GM19351 (cell line): Measurements from ENCODE around the gene GJC2.
A peak's percentile ranks its signal among the peaks of the same experiment; 100 is the strongest.
"Not testable (repeated sequence)": the region's sequence is repeated elsewhere in the genome, so short reads cannot be mapped to it uniquely, and the experiment has no call there.

ENCODE experiments used
- ATAC-seq: cut with Tn5 transposase; IDR thresholded peaks from one replicate; pipeline ENCODE4 v1.9.1; 2021; ENCODE audit warnings: mild to moderate bottlenecking, moderate library complexity; ENCODE audit not compliant: unreplicated experiment

The GJC2 gene

DNA sequence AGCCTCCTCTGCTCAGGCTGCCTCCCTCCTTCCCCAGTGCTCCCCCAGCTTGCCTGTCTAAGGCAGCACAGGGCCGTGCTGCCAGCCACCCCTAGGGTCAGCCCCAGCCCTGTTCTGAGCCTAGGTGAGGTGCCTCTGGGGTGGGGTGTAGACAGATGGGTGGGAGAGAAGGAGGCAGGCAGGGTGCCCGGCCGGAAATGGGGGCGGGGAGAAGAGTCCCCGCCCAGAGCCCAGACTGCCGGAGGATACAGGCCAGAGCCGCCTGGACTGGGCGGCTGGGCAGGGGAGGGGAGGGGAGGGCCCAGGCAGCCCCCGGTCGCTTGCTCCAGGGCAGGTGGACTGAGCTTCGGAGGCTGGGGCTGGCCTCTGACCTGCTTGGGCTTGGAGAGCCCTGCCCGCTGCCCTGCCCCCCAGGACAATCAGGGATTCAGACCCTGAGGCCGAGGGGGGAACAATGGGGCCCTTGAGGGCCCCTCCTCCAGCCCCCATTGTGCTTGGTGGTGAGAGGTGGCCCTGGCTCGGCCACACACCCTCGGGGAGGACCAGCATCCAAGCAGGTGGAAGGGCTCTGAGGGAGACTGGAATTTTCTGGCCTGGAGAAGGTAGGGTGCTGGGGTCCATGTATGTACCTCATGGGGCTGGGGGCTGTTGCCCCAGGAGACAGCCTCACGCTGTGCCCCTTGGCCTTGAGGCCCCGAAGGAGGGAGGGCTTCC is at the start of gene GJC2:
GJC2 (plus strand) TSS at position 525 of the 714 bp plus-strand sequence. CDS start 7,829 bp downstream, outside the sequence.
- no peak for ATAC-seq

DNA sequence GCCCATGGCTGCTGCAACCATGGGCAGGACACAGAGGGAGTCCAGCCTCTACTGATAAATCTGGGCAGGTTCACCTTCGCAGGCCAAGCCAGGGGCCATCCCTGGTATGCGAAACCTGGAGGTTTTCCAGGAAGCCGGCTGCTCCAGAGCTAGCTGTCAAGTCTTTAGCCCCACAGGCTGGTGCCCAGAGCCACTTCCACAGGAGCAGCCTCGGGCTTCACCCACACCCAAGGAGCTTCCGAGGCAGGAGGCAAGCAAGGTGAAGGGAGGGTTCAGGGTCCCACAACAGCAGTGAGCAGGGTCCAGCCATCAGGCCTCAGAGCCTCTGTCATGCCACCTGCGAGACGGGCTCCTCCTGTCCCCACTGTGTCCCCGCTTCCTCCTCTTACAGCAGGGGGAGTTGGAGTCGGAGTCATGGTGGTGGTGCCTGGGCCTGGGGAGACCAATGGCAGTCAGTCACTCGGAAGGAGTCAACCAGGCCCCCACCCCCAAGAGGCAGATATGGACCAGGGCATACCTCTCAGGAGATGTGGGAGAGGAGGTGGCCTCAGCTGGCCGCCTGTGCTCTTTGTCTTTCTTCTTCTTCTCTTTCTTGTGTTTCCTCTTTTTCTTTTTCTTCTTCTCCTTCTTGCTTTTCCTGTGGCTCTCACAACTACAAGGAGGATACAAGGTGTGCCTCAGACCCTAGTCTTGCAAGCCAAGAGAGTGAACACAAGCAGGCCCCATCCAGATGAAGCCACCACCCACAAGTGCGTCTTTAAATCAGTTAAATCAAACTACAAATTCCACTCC is 48.7 kb upstream of the GJC2 start:
- ATAC-seq, result no peak

DNA sequence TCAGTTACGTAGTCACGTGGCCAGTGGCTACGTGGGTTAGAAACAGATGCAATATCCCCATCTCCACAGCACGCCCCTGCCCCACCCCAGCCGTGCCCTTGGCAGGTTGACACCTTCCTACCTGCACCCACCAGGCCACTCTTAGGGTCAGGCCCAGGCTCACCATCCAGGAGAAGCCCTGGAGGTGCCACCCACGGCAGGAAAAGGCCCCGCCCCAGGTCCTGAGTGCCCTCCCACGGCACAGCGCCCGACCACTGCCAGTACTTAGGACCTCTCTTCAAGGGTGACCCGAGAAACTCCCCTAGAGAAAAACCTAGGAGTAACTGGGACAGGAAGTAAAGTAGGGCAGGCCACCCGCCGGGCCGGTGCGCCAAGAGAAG is 48.1 kb upstream of the GJC2 start:
- ATAC-seq, result no peak

DNA sequence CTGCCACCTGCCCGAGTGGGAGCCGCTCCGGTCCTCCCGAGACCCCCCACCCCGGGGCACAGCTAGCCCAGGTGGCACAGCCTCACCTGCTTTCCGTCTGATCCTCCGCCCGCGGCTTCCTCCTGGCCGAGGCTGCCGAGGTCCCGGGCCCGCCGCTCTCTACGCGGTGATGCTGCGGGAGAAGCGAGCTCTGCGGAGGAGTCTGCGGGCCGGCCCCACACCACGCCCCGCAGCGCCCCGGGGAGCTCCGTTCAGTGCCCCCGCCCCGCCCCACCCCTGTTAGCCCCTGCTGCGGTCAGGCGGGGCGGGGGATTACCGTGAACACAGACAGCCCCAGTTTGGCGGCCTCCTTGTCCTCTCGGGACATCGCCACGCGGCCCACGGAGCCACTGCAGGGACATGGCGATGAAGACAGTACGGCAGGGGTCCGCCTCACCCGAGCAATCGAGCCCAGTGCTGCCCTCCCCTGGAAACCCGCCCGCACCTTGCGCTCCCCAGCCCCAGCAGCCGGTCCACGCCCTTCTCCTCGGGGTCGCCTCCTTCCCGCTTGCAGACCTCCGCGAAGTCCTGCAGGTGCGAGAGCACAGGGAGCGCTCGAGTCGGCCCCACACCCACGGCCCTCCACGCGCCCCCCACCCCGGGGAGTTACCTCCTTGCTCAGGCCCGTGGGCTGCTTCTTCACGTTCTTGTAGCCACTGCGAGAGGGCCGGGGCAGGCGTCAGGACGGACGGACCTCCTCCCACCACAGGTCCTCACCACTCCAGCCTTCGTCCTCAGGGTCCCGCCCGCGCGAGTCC is 47.5 kb upstream of the GJC2 start:
- ATAC-seq, result peak; percentile 31

DNA sequence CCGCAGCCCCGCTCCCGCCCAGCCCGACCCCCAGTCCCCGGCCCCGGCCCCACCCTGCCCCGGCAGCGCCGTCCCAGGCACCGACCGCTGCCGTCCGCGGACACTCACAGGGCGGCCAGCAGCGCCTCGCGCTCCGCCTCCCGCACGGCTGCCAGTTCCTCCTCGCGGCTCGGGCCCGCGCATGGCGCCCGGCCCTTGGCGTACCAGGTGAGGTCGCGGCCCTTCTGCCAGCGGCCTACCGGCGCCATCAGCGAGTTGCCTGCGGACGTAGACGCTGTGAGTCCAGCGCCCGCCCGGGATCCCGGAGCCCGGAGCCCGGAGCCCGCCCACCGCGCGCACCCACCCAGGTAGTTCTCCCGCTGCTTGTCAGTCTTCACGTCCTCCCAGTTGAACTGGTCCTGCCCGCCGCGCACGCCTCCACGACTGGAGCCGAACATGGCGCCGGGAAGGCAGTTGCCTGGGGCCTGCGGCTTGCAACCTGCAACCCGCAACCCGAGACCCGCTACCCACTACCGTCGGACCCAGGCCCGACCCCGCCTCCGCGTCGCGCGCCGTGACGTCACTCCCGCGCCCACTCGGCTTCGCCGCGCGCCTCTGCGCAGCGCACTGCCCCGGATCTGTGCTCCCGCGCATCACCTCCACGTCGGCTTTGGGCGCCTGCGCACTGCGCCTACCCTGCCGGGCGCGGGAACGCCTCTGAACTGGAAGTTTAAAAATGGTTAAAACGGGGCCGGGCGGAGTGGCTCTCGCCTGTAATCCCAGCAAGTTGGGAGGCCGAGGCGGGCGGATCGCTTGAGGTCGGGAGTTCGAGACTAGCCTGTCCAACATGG is 46.7 kb upstream of the GJC2 start, which contains the start of gene C1orf35:
C1orf35 (minus strand) TSS at position 535 of the 830 bp plus-strand sequence; CDS start at position 437, 98 bp downstream.
- ATAC-seq, result peak; percentile 71

DNA sequence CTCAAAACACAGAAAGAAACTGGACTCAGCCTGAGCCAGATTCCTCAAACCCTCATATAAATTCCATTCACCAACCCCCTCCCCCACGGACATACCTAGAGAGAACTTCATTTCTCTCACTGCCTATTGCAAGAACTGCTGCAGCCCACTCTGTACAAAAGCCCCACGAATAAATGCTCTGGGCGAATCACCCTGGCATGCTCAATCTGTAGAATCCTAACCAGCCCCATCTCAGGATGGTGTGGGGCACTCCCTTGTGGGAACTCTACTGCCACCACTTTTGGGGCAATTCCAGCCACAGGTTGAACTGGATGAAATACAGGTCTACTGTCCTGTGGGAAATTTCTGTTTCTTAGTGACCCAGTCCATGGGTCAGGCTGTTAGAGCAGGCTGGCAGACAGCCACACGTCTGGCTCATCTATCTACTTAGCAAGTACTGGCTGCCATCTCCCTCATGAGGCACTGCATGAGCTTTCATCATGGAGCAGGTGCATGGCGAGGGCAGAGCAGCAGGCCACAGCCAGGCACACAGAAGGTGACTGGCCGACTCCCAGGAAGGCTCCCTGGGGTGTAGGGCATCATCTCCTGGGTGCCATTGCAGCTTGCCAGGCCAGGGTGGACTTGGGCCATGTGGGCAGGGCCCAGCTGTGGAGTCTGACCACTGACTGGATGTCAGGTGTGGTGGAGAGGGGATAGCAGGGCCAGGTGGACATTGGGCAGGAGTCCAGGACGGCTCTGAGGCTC is 45.0 kb upstream of the GJC2 start:
- ATAC-seq, result no peak

DNA sequence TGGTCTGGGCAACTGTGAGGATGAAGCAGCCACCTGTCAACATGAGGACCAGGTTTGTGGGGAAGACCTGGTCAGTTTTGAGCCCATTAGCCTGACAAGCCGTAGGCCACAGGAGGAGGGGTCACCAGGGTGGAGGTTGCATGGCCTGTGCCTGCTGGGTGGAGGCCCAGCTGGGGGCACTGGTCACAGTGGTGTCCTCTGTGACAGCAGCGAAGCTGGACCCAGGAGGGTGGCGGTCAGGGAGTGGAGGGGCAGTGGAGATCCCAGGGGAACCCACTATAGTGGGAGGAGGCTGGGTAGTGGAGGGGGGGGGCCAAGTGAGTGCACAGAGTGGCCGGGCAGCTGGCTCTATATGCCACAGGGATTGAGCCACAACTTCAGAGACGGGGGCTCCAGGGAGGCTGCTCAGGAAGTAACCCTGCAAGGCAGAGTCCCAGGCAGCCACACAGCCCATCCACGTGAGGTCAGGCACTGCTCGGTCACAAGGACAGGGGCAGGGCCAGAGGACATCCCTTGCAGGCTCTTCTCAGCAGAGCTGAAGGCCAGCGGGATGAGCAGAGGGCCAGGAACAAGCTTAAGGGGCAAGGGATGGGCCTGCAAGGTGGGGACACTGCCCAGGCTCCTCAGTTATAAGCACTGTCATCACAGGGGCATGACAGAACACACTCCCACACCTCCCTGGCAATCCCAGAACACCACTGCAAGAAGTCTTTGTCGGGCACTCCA is 44.3 kb upstream of the GJC2 start:
- no peak for ATAC-seq

DNA sequence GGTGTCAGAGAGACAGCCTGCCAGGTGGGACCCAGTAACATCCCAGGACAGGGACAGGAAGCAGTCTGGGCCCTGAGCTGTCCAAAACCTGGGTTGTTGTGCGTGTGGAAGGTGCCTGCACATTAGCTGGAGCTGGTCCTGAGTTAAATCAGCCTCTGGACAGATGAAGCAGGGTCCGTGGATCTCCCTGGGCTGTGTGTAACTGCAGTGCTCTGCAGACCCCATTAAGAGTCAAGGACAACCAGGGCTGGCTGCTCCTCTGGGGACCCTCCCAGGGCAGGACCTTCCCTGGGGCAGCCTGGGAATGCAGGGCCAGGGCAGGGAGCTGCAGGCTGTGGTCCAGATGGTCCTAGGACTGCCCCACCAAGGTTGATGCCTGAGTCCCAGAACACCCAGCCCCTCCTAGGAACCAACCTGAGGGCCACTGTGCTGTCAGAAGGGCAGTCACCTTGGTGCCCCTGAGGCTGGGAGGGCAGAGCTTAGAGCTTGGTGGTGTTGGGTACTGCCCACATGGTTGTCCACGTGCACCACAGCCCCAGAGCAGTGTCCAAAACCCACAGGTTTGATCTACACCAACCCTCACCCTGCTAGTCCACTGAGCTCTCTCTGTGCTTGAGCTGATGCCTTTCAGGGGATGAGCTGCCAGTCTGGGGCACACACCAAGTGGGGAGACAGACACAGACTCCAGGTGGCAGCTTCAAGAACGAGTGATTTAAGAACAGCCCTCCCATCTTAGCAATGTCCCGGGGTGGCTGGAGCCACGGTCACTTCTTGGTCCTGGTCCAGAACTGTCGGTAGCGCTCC is 43.5 kb upstream of the GJC2 start:
- ATAC-seq, result no peak

DNA sequence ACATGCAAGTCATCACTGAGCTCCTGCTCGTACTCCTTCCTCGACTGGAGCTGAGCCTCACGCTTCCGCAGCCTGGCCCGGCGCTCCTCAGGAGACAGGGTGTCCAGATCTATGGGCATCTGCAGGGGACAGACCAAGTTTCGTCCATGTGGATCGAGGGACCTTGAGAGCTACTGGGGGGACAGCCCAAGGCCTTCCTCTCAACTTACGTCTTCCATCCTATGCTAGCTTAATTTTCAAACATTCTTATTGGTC is 43.0 kb upstream of the GJC2 start:
- no peak for ATAC-seq

DNA sequence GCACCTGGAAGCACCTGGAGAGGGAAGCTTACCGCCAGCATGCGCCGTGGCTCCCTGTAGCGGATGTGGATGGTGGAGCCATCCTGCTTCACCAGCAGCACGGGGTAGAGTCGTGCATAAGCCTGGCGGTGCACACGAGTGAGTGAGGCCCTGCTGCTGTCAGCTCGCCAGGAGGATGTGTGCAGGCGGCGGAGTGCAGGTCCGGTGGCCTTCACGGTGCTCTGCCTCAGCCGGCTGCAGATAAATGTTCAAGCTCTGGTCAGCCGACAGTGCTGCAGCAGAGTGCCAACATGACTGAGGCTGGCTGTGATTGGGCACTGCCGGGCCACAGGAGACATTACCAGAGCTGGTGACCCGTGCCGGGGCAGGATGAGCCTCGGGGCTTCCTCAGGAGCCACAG is 42.1 kb upstream of the GJC2 start:
- ATAC-seq, result no peak

DNA sequence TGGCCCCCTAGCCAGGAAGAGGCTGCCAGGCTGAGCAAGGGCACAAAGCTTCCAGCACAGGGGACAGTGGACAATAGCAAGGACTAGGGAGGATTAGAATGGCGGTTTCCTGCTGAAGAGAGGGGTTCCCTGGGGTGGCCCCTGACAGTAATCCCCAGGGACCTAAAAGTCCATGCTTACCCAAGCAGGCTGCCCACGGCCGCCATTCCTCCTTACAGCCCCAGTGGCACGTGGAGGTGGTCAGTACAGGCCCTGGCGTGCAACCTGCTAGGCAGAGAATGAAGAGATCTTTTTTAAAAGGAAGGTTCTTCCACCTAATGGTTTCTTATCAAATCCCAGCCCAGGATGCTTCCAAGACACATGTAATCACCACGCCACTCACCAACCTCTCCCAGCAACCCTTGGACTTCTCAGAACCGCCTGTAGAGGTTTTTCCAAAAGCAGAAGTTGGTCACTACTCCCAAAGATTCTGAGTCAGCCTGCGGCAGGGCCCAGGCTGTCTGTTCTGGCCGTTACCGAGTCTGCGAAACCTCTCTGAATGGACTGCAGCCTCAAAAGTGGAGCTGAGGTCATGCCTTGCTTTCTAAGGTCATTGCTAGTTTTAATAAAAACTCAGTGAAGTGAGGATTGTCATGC is 41.6 kb upstream of the GJC2 start:
- ATAC-seq, result no peak

DNA sequence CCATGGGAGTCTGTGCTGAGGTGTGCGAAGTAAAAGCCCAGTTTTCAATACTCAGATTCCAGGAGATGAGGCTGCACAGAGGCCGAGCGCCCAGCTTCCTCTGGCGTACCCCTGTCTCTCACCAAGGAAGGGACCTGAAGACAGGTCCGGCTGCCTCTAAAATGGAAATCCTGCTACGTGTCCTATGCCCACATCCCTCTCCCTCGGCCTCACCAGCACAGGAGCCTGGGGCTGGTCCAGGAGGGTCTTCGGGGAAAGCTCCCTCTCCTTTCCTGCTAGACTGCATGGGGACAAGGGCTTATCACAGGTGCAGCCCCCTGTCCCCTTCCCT is 41.0 kb upstream of the GJC2 start:
- ATAC-seq, result no peak

DNA sequence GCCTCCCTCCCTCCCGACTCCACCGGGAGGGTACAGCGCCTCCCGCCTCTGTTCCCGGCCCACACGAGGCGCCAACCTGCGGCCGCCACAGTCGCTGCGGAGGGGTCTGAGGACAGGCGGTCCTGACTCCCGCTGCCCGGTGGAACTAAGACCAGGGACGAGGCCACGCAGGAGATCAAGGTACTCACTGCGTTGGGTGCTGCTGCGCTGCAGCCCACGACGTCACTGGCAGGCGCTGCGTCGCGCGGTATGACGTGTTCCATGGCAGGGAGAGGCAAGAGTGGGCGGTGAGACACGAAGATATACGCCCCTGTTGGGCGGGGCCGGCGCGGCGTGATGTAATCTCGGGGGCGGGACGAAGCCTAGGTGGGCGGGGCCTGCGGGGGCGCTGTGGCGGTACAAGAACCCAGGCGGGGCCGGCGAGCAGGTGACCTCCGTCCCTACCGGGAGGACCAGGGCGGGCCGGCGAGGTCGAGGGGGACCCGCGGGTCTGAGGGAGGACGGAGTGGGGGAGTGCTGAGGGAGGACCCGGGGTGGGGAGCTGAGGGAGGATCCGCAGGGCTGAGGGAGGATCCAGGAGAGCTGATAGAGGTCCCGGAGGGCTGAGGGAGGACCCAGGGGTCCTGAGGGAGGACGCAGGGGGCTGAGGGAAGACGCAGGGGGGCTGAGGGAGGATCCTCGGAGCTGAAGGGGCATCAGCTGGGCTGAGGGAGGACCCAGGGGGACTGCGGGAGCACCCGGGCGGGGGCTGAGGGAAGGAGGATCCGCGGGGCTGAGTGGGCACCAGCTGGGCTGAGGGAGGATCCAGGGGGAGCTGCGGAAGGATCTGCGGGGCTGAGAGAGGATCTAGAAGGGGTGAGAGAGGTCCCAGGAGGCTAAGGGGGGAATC is 40.4 kb upstream of the GJC2 start, which contains the start of gene MRPL55:
MRPL55 (minus strand) TSS at position 227 of the 889 bp plus-strand sequence. CDS start 1,039 bp downstream, outside the sequence.
- ATAC-seq, result peak; percentile 88

DNA sequence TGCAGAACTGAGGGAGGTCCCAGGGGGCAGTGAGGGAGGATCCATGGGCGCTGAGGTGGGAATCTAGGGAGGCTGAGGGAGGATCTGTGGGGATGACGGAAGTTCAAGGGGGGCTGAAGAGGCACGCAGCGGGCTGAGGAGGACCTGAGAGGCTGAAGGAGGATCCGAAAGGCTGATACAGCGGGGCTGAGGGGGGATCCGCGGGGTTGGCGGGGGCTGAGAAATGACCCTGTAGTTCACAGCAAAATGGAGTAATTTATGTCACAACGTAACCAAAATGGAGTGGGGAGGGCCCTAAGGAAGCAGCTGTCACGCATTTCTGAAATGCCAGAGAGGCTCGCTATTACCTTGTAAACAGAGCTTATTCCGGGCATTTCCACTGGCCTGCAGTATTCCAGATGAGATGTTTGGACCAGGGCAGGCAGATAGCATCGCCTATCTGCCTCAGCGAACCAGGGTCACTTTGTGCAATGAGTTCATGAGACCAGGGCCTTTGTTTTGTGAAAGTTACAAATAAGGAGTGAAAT is 39.7 kb upstream of the GJC2 start:
- ATAC-seq, result no peak

DNA sequence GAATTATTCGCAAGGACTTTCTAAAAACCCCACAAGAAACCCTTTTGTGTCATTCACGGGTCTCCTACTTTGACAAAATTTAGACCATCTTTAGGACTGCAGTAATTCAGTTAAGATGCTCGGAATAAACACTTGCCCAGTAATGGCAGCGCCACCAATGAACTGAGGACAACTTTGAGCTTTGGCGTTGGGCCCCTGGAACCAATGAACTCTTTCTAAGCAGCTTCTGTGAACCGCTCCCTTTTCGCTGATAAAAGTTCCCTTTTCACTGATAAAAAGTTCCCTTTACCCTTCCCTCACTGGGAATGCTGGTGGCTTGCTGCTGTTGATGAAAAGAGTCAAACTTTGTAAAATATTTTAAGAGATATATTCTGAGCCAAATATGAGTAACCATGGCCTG is 39.2 kb upstream of the GJC2 start:
- no peak for ATAC-seq

DNA sequence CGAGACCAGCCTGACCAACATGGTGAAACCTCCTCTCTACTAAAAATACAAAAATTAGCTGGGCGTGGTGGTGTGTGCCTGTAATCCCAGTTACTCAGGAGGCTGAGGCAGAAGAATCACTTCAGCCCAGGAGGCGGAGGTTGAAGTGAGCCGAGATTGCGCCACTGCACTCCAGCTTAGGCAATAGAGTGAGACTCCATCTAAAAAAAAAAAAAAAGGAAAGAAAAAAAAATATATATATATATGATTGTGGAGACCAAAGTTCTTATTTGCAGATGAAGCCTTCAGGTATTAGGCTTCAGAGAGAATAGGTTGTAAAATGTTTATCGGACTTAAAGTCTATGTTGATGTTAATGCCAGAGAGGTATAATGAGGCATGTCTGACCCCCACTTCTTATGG is 38.4 kb upstream of the GJC2 start:
- not testable (repeated sequence) for ATAC-seq

DNA sequence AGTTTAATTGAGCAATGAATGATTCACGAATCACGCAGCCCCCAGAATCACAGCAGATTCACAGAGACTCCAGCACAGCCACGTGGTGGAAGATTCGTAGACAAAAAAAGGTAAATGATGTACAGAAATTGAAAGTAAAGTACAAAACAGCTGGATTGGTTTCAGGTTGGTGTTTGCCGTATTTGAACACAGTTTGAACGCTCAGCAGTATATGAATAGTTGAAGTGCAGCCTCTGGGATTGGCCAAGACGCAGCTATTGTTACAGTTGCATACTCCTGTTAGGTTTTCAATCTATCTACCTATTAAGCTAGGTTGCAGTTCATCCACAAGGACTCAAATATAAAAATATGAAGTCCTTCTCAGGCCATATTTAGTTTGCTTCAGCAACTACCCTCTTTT is 37.6 kb upstream of the GJC2 start:
- no peak for ATAC-seq
